ENCODE measurements around the gene ALG14.

The ALG14 gene

GRCh38 chr1:94981575-94981973, 91.2 kb downstream of the ALG14 start:
- DNase-seq (ENCODE audit: low read depth in 2 of 2): no peak

- no peak for DNase-seq (ENCODE audit: low read depth in 2 of 2)
Observed at GRCh38 chr1:94980582-94981574, 91.9 kb downstream of the ALG14 start.

GRCh38 chr1:94979656-94980581, 92.8 kb downstream of the ALG14 start:
- DNase-seq (ENCODE audit: low read depth in 2 of 2): no peak

GRCh38 chr1:94979131-94979530, 93.6 kb downstream of the ALG14 start:
- no peak for DNase-seq (ENCODE audit: low read depth in 2 of 2)

- DNase-seq (ENCODE audit: low read depth in 2 of 2): no peak
Observed at GRCh38 chr1:94978401-94978800, 94.3 kb downstream of the ALG14 start.

GRCh38 chr1:94976971-94977548, 95.7 kb downstream of the ALG14 start:
- no peak for DNase-seq (ENCODE audit: low read depth in 2 of 2)

GRCh38 chr1:94974824-94975223, 97.9 kb downstream of the ALG14 start:
- DNase-seq (ENCODE audit: low read depth in 2 of 2): no peak

- DNase-seq (ENCODE audit: low read depth in 2 of 2): no peak
Observed at GRCh38 chr1:94974241-94974640, 98.5 kb downstream of the ALG14 start.

GRCh38 chr1:94973309-94973922, 99.3 kb downstream of the ALG14 start:
- no peak for DNase-seq (ENCODE audit: low read depth in 2 of 2)

- DNase-seq (ENCODE audit: low read depth in 2 of 2): no peak
Observed at GRCh38 chr1:94971491-94971924, 101.2 kb downstream of the ALG14 start.

GRCh38 chr1:94970783-94971182, 102.0 kb downstream of the ALG14 start:
- no peak for DNase-seq (ENCODE audit: low read depth in 2 of 2)

- no peak for DNase-seq (ENCODE audit: low read depth in 2 of 2)
Observed at GRCh38 chr1:94969137-94969536, 103.6 kb downstream of the ALG14 start.

- DNase-seq (ENCODE audit: low read depth in 2 of 2): no peak
Observed at GRCh38 chr1:94966033-94966432, 106.7 kb downstream of the ALG14 start.

- DNase-seq (ENCODE audit: low read depth in 2 of 2): no peak
Observed at GRCh38 chr1:94963864-94964263, 108.9 kb downstream of the ALG14 start.

GRCh38 chr1:94962409-94963265, 110.1 kb downstream of the ALG14 start:
- no peak for DNase-seq (ENCODE audit: low read depth in 2 of 2)

GRCh38 chr1:94961988-94962387, 110.8 kb downstream of the ALG14 start:
- no peak for DNase-seq (ENCODE audit: low read depth in 2 of 2)

- DNase-seq (ENCODE audit: low read depth in 2 of 2): no peak
Observed at GRCh38 chr1:94961582-94961981, 111.2 kb downstream of the ALG14 start.

- DNase-seq (ENCODE audit: low read depth in 2 of 2): no peak
Observed at GRCh38 chr1:94958081-94958480, 114.7 kb downstream of the ALG14 start.

GRCh38 chr1:94955767-94956632, 116.8 kb downstream of the ALG14 start:
- DNase-seq (ENCODE audit: low read depth in 2 of 2): no peak
